NCI-H446 treated with DMSO at 0.1 percent for 48 hours (cell line): ENCODE data around the gene CPNE6.

Source experiments
- DNase-seq: peaks from one replicate; lab custom pipeline; 2025; lab: John Stamatoyannopoulos, UW

The CPNE6 gene

DNA sequence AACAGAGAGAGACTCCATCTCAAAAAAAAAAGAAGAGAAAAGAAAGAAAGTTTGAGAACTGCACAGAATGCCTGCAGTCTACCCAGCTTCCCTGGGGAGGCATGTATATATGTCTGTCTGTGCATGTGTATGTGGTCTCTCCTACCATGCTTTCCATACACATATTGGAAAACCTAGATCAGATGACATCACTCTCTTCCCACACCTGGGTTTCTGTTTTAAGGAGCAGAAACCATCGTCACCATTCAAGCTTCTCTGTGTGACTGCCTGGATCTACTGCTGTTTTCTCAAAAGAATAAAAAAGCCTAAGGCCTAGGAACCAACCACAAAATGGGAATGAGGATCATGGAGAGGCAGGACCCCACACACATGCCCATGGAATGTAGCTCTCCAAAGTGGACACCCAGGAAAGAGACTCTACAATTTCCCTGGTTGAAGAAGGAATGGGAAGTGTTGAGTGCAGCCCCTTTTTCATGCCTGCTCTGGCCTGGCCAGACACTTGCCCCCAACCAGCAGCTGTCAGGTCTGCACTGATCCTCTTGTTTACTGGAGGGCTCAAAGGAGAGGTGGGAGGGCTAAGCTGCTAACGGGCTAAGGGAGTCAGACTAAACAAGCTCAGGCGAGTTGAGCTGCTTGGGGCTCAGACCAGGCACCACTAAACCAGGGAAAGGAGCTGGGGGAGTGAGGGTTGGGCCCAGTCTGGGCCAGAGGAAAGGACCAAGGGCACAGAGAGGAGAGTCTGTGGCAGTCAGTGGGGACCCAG lies 15.0 kb downstream of the CPNE6 start:
- DNase-seq: no peak

DNA sequence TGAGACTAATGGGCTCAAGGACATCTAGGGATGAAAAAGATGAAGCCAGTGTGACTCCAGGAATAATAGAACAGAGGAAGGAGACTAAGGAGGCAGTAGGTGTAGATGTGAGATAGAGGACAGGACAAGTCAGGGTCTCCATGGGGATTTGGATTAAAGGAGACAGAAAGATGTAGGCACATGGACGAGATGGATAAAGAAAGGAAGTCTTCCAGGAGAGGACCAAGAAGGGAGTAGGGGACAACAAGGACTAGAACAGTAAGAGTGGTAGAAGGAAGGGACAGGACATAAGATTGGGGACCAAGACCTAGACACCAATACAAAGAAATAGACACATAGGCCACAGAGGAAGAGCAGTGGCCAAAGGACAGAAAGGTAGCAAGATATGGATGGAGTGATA lies 15.6 kb downstream of the CPNE6 start:
- no peak for DNase-seq

- DNase-seq: no peak
Measured at GRCh38 chr14:24088095-24088494, 16.7 kb downstream of the CPNE6 start.

DNA sequence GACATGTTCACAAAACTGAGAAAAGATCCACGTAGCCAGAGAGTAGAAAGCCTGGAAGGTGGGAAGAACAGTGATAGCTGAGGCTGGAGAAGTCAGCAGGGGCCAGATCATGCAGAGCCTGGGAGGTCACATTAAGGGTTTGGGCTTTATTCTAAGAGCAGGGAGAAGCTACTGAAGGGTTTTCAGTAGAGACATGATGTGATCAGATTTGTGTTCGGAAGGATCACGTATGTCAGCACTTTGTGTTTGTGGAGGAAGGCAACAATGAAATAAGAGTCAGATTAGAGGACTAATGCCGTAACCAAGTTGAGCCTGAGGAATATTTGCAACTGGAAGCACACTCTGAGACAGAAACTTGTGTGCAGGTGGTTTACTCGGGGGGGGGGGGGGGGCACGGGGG lies 18.5 kb downstream of the CPNE6 start:
- DNase-seq: no peak

DNA sequence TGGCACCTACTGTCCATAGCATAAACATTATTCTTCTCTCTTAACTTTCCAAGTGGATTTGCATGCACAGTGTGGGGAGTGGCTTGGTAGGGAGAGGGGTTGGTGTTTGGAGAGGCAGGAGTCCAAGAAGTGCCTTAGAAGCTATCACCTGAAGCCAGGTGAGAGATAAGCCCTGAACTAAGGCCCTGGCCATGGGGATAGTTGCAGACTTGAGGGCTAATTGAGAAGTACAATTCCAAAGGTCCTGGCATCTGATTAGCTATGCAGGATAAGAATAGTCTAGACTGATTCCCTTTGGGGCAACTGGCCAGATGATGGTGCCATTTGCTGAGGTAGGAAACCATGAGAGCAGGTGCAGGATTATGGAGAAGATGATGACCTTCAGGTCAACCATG lies 20.7 kb downstream of the CPNE6 start:
- DNase-seq: no peak

GRCh38 chr14:24092505-24093206 lies 21.3 kb downstream of the CPNE6 start:
- no peak for DNase-seq

DNA sequence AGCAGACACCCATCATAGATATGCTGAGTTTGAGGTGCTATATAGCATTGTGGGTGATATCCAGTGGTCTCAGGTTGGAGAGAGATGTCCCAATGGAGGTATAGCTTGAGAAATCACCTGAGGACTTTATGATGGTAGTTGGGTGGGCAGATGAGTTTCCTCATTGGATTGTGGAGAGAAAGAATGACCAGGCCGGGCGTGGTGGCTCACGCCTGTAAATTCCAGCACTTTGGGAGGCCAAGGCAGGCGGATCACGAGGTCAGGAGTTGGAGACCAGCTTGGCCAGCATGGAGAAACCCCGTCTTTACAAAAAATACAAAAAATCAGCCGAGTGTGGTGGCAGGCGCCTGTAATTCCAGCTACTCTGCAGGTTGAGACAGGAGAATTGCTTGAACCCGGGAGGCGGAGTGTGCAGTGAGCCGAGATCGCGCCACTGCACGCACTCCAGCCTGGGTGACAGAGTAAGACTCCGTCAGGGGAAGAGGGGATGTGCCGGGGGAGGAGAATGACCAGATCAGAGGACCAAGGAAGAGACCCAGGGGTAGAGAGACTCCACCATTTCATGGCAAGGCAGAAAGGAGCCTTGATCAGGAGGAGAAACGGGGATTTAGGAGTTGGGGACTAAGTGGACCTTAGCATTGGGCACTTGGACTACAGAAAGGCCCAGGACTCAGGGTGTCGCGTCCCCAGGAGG lies 22.0 kb downstream of the CPNE6 start:
- no peak for DNase-seq

GRCh38 chr14:24093901-24094840 lies 22.8 kb downstream of the CPNE6 start, which contains the start of gene PCK2:
Gene PCK2 (plus strand): TSS chr14:24094311. CDS start chr14:24094406, 95 bp downstream.
- DNase-seq: peak; percentile 89

GRCh38 chr14:24094841-24095270 lies 23.5 kb downstream of the CPNE6 start:
- DNase-seq: no peak

GRCh38 chr14:24095271-24096068 lies 24.1 kb downstream of the CPNE6 start:
- DNase-seq: peak; percentile 44

GRCh38 chr14:24096545-24097181 lies 25.3 kb downstream of the CPNE6 start:
- no peak for DNase-seq

DNA sequence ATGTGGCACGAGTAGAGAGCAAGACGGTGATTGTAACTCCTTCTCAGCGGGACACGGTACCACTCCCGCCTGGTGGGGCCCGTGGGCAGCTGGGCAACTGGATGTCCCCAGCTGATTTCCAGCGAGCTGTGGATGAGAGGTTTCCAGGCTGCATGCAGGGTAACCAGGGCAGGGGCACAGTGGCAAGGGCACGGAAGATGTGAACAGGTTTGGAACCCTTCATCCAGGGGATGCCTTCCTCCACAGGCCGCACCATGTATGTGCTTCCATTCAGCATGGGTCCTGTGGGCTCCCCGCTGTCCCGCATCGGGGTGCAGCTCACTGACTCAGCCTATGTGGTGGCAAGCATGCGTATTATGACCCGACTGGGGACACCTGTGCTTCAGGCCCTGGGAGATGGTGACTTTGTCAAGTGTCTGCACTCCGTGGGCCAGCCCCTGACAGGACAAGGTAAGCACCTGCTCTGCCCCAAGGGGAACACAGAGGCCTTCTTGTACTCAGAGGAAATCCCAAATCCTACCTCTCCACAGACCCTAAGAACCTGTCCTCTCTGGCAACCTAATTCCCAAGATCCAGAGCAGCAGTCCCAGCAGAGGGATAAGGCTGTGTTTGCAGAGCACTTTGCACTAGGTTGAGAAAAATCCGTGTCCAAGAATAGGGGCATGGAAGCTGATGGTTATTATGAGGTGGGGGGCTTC lies 27.0 kb downstream of the CPNE6 start:
- DNase-seq: no peak

- no peak for DNase-seq
Measured at GRCh38 chr14:24098927-24099813, 27.8 kb downstream of the CPNE6 start.

DNA sequence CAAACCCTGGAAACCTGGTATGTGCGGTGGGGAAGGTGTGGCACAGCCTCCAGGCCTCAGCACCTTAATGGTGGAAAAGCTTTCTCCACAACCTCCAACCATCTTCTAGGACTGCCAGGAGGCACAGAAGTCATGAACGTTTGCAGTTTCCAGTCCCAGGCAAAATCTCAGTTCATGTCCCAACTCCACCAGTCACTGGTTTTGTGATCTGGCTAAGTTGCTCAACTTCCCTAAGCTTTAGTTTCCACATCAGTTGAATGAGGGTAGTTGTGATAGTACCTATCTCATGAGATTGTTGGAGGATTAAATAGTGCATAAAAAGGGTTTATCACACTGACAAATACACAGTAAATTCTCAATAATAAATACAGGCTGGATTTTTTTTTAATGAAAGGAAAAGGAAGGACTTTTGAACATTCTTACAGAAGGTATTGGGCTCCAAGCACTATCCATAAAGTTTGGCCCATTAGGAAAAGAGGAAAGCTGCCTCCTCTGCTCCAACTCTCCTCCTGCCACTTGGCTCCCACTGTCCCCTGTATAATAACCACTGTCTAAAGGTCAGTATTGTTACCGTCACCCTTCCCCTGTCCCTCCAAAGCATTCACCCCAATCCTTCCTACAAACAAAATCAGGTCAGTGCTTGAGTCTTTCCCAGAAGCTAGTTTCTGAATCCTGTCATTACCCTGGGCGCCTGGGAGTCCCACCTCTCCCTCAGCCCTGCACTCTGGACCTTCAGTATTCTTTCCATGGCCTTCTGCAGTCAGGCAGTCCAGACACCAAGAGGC lies 29.0 kb downstream of the CPNE6 start:
- DNase-seq: no peak

- no peak for DNase-seq
Measured at GRCh38 chr14:24100982-24101494, 29.7 kb downstream of the CPNE6 start.

DNA sequence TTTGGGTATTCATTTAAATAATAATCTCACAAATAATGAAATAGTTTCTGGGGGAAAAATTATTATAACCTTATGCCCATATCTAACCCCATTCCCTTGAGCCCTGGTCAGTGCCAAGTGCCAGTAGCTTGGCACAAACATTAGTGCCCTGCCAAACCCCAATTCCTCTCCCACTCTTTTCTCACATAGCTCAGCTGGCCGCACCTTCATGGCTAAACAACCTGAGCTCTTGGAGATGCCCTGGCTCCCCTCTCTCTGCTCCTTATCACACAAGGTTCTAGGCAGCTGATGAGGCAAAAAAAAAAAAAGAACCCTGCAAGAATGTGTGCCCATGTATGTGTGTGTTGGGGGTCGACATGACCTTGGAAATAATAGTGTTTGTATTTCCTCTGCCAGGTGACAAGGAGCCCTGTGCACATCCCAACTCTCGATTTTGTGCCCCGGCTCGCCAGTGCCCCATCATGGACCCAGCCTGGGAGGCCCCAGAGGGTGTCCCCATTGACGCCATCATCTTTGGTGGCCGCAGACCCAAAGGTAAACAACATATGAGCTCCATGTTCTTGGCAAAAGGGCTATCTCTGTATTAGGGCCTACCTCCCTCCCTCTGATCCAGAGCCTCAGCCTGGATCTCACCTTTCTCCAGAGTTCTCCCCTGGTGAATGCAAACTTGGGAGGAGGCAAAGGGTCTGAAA lies 31.1 kb downstream of the CPNE6 start:
- no peak for DNase-seq

GRCh38 chr14:24103451-24103850 lies 32.1 kb downstream of the CPNE6 start:
- DNase-seq: no peak
